Sigmoid colon (tissue), 4 donors: ENCODE results near the gene DZANK1.

Experiments used
- POLR2A ChIP-seq, 2 donors: fragments of 450-650 bp; IDR thresholded peaks; one replicate each; pipeline ENCODE4 v1.6.1; 2016; ENCODE audit warnings: antibody characterized with exemption in 2 of 2, mild to moderate bottlenecking in 2 of 2, moderate library complexity in 2 of 2
- POLR2AphosphoS5 ChIP-seq, 4 donors: sonication (generic); formaldehyde crosslinking; IDR thresholded peaks; one replicate each; pipeline ENCODE4 v1.6.1; 2017; ENCODE audit warnings: antibody characterized with exemption in 4 of 4
- TF ChIP-seq, protein P1 (sequence below), 4 experiments: fragments of 450-650 bp in 3 of 4; fragments of 200-600 bp in 1 of 4; IDR thresholded peaks; one replicate each; pipeline ENCODE4 v1.5.1; 2016 to 2019; ENCODE audit warnings: antibody characterized with exemption in 4 of 4, mild to moderate bottlenecking in 3 of 4, moderate library complexity in 2 of 4

DNA sequence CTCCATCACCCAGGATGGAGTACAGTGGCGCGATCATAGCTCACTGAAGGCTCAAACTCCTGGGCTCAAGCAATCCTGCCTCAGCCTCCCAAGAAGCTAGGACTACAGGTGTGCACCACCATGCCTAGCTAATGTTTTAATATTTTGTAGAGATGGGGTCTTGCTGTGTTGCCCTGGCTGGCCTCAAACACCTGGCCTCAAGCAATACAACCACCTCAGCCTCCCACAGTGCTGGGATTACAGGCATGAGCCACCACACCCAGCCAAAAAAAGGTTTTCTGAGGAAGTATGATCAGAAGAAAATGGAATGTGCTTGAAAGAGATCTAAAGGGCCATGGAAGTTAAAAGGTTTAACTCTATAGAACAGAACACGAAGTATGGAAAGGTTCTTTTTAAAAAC lies 21.5 kb upstream of the DZANK1 start:
- TF ChIP-seq, protein P1, sequence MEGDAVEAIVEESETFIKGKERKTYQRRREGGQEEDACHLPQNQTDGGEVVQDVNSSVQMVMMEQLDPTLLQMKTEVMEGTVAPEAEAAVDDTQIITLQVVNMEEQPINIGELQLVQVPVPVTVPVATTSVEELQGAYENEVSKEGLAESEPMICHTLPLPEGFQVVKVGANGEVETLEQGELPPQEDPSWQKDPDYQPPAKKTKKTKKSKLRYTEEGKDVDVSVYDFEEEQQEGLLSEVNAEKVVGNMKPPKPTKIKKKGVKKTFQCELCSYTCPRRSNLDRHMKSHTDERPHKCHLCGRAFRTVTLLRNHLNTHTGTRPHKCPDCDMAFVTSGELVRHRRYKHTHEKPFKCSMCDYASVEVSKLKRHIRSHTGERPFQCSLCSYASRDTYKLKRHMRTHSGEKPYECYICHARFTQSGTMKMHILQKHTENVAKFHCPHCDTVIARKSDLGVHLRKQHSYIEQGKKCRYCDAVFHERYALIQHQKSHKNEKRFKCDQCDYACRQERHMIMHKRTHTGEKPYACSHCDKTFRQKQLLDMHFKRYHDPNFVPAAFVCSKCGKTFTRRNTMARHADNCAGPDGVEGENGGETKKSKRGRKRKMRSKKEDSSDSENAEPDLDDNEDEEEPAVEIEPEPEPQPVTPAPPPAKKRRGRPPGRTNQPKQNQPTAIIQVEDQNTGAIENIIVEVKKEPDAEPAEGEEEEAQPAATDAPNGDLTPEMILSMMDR (IDR thresholded peaks at IDR 0.05) = no peak
- no peak for TF ChIP-seq POLR2A (IDR thresholded peaks at IDR 0.05)
- no peak for TF ChIP-seq POLR2AphosphoS5 (IDR thresholded peaks at IDR 0.05)
